Cardiac fibroblast (primary cell): ENCODE results near the gene NINJ2.
"Not testable (repeated sequence)": the region's sequence is repeated elsewhere in the genome, so short reads cannot be mapped to it uniquely, and the experiment has no call there.

Experiments
- DNase-seq, 2 donors: peaks; one replicate each; pipeline versions ENCODE4 v3.0.0 to v3.0.0-alpha.2; 2010; ENCODE audit warnings: low read depth in 2 of 2
- H3K4me3 ChIP-seq, 2 donors: replicated peaks in 1 of 2; 1 replicate in 1 of 2; 2 replicates in 1 of 2; pipeline ENCODE4 v1.5.1; 2011; ENCODE audit warnings: low read depth in 2 of 2, low read length in 2 of 2, mild to moderate bottlenecking in 2 of 2, moderate library complexity in 1 of 2
- CTCF ChIP-seq: IDR thresholded peaks from one replicate; pipeline ENCODE4 v1.5.1; 2011; ENCODE audit warnings: low read depth, mild to moderate bottlenecking, low read length, inconsistent platforms

Gene NINJ2

GRCh38 chr12:630656-631632 is 32.3 kb downstream of the NINJ2 start:
- H3K4me3 ChIP-seq, result no peak overlapping the region
- no peak for DNase-seq
- TF ChIP-seq CTCF, result no peak

DNA sequence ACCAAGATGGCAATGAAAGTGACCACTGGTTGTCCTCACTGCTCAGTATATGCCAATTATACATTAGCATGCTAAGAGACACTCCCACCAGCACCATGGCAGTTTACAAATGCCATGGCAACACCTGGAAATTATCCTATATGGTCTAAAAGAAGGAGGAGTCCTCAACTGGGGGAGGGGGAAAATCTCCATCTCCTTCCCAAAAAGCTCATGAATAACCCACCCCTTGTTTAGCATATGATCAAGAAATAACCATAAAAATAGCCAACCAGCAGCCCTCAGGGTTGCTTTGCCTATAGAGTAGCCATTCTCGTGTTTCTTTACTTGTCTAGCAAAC is 34.5 kb downstream of the NINJ2 start:
- DNase-seq, H3K4me3 ChIP-seq: not testable (repeated sequence)

DNA sequence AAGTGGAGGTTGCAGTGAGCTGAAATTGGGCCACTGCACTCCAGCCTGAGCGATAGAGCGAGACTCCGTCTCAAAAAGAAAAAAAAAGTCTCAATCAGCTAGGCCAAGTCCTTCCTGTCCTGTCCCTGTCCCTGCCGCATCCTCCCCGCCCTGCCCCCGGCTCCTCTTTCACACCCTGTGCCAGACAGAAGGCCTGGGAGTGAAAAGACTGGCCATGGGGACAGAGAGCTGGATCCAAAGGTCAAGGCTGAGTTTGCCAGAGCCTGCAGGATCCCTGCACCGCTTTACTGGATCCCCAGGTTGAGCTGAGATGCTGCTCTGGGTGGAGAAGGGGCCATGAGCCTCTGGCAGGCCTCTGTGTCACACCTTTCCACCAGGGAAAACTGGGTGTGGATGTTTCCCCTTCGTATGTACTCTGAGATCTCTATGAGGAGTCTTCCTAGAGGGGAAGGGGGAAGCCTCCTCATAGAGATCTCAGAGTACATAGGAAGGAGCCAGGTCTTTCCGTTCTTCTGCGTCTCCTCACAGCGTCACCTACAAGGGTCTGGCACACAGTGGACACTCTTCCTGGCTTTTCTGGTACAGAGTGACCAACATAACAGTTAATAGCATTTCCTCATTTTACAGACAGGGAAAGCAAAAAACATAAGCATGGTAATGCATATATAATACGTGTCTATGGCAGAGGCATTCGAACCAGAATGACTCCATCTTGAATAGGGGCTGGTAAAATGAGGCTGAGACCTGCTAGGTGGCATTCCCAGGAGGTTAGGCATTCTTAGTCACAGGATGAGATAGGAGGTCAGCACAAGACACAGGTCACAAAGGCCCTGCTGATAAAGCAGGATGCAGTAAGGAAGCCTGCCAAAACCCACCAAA is 35.1 kb downstream of the NINJ2 start:
- no peak for DNase-seq
- no peak for TF ChIP-seq CTCF
- H3K4me3 ChIP-seq, result no peak overlapping the region

GRCh38 chr12:627285-627684 is 36.0 kb downstream of the NINJ2 start:
- no peak for TF ChIP-seq CTCF
- H3K4me3 ChIP-seq, result no peak overlapping the region
- DNase-seq, result no peak

DNA sequence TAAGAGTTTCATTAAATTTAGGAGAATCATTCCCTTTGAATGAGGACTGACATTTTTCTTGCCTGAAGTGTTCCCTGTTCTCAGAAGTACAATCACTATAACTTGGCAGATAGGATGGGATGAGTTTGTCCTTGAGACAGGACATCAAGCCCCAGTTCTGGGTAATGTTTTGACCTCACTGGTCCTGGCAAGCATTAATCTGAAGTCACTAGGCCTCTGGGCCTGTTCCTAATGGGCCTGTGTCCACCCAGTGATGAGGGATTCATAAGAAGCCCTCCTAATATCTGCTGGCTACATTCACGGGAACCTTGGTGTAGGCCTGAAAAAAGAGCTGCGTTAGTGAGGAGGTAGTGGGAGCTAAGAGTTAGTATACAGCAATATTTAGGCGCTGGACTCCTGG is 37.2 kb downstream of the NINJ2 start:
- no peak for DNase-seq
- TF ChIP-seq CTCF, result no peak
- no peak overlapping the region for H3K4me3 ChIP-seq

DNA sequence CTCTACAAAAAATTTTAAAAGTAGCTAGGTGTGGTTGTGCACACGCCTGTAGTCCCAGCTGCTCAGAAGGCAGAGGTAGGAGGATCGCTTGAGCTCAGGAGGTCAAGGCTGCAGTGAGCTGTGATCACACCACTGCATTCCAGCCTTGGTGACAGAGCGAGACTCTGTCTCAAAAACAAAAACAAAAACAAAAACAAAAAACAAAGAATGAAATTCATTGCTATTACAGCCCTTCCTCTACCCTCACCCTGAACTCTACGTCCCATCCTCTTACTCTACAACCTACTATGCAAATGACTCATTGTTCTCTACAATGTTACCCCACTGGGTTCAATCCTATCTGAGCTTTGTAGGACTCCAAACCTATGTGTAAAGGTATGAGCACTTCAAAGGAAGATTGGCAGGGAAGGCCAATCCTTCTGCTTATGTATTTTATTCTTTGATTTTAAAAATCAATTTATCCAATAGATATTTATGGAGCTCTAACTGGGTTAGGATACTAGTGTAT is 39.3 kb downstream of the NINJ2 start:
- H3K4me3 ChIP-seq, result no peak overlapping the region
- TF ChIP-seq CTCF, result no peak
- DNase-seq, result no peak
